ENCODE results near the gene POP4. TPM values are rescaled to one million over a fixed set of nuclear protein-coding genes. Genes with fewer than 3 reads are reported as not detected.
"Not testable (repeated sequence)": the region's sequence is repeated elsewhere in the genome, so short reads cannot be mapped to it uniquely, and the experiment has no call there.

Gene POP4
- total RNA-seq, 1 donor from 2014 or later: 37.7 TPM

- no peak for DNase-seq
These were observed 6.0 kb downstream of the POP4 start for GRCh38 chr19:29612121-29612520.

DNA sequence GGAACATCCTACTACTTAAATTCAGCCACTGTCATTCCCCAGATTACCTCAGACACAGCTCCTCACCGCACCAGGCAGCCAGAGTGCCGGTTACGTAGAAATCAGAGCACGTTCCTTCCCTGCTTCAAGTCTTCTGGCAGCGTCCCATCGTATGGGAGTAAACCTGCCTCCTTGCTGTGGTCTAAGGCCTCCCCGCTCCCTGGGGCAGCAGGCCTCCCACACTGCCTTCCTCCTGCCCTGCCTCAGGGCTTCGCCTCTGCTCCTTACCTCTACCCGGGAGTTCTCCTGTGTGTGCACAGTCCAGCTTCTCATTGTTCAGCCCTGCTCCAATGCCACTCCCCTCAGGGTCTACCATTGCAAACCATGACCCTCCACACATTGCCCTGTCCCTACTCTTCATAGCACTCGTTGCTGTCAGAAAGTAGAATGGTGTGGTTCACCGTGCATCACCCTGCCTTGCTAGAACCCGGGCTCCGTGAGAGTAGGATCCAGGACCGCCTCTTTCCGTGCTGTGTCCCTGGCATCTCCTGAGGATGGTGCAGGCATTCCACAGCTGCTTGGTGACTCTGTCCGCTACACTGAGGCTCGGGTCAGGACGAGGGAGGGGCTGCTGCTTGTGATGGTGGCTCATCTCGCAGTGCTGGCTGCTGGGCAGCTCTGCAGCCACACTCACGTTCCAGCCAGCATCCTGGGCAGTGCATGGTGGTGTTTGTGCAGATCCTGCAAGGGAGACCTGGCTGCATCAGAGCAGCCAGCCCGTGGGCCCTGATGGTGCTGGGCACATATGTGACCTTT lies 6.9 kb downstream of the POP4 start:
- no peak for DNase-seq

GRCh38 chr19:29614046-29614445 lies 8.0 kb downstream of the POP4 start:
- DNase-seq: no peak

GRCh38 chr19:29614780-29615179 lies 8.7 kb downstream of the POP4 start:
- DNase-seq: no peak

DNA sequence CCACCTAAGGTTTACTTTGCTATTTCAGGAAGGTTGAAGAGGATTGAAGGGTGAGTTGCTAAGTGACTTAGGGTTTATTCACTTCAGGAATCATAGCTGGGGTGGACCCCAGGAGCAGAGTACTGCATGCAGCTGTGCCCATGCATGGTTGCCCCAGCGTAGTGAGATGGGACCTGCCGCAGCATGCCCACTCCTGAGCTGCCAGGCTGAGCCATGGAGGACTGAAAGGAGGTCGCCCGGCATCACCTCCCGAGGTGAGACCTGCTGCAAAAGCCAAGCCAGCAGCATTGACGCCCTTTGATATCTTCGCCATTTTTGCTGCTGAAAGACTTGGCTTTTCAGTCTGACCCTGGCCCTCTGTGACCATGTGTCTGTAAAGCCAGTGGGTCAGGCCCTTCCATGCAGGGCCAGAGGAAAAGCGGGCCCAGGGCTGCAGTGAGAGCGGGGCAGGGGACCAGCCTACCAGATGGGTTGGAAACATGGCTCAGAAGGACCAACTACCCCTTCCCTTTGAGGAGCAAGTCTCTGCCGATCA lies 9.9 kb downstream of the POP4 start:
- no peak for DNase-seq

DNA sequence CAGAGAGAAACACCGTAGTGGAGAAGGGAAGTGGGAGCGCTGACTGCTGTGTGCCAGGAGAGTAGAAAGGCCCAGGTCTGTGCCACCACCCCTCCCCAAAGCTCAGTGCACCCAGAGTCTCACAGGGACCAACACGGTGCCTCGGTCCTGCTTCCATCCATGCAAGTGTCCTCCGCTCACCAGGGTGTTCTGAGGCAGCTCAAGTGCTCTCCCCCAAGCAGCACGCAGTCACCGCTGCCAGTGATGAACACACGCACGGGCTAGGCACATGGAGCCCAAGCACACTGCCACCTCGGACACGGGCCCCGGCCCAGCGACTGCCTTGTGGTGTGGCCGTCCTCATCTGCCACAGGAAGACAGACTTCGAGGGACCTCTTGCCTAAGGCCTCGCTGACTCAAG lies 10.5 kb downstream of the POP4 start:
- no peak for DNase-seq

DNA sequence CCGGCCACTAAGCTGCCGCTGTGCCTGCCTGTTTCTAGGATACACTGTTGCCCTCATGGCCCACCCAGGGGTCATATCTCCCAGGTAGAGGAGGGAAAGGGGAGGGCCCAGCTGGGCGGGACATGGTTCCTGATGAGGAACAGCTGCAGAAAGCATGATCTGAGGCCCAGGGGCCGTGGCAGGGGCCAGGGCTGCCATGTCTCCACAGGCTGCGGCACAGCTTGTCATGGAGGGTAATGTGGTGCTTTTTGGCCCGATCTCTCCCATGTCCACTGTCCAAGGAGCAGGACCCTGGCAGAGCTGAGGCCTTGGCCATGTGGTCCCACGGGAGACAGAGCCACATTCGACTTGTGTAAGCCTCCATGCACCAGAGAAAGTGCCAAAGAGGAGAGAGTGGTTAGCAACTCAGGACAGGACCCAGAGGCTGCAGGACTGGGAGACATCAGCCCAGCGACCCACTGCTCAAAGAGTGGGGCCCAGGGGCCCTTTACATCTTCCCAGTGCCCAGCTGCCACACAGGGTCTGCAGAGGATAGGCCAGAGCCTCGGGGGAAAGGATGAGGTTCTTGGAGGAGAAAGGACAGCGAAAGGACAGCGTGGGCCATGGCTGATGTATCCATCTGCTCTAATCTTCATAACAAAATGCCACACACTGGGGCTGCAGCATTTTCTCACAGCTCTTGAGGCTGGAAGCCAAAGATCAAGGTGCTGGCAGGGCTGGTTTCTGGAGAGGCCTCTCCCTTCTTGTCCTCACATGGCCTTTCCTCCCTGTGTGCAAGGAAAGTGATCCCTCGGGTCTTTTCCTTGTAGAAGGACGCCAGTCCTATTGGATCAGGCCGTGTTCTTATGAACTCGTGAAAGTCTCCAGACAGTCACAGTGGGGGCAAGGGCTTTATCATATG lies 11.5 kb downstream of the POP4 start:
- DNase-seq: no peak

DNA sequence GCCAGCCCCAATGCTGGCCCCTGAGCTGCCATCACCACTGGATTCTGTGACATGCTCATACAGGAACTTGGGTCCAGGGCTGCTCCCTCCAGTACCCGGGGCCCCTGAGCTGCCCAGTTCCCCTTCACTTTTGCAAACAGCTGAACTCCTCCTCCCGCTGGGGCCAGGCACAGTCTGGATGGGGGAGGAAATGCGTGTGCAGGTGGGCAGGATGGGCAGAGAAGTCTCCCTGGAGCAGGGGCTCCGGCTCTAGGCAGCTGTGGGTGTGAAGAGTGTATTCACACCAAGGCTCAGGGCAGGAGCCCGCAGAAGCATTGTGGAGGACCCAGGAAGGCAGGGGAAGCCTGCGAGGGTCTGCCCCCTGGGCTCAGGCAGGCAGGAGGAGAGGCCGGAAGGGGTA lies 12.4 kb downstream of the POP4 start:
- DNase-seq: no peak

DNA sequence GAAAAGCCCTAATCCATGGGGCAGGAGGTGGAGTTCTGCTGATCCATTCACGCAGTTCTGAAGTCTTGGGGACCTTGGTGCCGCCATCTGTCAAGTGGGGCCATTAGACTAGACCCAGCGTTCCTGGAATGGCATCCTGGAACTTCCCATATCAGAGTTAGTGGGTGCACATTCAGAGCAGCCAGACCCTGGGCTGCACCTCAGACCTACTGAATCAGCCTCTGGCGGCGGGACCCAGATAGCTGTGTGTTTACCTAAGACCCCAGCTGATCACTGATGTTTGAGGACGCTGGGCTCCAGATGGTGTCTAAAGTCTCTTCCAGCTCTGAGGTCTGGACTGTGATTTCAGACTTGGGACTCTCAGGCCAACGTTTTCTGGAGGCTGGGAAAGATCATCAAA lies 12.8 kb downstream of the POP4 start:
- DNase-seq: no peak

DNA sequence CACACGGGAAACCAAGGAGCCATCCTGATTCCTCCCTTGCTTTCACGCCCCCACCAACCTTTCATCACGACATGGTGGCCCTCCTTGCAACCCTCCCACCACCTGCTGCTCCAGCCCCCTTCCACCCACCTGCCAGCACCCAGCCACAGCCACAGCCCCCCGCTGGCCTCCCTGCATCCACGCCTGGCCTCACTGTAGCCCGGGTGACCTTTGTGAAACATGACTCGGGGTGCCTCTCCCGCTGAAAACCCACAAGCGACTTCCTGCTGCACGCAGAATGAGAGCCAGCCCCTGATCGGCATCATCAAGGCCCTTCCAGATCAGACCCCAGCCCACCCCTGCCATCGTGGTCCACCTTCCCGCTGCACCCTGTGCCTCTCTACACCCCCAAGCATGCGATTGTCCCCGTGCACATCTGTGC lies 14.9 kb downstream of the POP4 start:
- no peak for DNase-seq

GRCh38 chr19:29622166-29623070 lies 16.3 kb downstream of the POP4 start:
- no peak for DNase-seq

DNA sequence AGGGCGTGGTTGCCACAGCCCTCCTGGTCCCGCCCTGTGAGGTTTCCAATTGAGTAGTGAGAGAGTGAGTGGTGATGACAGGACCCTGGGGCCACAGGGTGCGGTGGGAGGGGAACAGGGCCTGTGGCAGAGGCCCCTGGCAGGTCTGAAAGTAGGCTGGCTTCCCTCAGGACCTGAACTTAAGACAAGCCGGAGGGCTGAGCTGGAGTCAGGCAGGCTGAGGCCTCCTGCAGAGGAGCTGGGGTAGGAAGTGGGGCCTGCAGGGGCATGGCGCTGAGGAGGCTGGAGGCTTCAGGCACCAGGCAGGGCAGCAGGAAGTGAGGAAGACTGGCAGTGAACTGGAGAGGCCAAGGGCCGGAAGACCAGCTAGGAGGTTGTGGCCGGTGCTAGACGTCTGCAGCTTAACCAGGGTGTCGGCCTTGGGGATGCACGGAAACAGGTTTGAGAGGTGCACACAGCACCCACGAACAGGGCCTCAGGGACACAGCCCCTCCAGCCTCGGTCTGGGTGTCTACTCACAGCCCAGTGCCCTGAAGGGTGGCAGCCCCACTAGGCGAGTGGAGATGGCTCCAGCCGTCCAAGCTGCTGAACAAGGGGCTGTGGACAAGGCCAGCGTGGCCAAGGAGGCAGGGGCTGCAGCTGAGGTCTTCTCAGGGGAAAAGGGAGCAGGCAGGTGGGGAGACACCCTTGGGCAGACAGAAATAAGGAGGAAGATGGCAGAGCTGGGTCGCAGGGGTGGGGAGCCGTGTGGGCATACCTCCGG lies 17.8 kb downstream of the POP4 start:
- DNase-seq: no peak

GRCh38 chr19:29624489-29625185 lies 18.6 kb downstream of the POP4 start:
- DNase-seq: no peak

DNA sequence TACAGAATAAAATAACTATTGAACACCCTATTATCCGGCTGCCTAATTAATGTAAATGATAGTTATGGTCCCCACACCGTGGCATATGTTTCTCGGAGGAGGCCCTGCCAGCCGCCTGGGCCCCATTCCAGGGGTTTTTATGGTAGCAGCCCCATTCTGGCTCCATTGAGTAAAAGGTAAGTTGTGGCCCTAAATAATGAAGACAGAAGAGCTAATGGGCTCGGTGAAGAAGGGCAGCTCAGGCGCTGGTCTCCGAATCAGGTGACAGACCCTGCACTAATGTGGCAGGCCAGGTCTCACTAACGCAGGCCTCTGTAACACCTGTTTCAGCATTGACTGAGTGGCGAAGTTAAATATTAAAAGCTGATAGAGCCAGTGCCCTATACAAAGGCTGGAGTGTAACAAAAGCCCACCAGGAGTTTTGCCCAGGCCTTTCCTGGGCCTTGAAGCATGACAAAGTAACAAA lies 19.1 kb downstream of the POP4 start:
- DNase-seq: no peak

DNA sequence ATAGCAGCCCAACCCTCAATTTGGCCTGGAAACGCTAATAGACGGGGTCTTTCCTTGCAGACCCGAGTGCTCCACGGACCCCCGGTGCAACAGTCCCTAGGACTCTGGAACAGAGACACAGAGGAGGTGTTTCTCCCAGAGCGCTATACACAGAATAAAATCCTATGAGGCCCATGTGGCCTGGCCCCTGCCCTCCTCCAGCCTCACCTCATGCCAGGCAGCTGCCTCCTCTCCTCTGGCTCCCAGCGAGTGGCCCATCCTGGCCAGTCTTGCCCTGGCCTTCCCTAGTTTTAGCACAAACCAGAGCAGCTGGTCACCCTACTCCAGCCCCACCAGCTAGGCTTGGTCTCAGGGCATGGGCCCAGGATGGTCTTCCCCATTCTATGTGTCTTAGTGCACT lies 20.3 kb downstream of the POP4 start:
- DNase-seq: no peak

DNA sequence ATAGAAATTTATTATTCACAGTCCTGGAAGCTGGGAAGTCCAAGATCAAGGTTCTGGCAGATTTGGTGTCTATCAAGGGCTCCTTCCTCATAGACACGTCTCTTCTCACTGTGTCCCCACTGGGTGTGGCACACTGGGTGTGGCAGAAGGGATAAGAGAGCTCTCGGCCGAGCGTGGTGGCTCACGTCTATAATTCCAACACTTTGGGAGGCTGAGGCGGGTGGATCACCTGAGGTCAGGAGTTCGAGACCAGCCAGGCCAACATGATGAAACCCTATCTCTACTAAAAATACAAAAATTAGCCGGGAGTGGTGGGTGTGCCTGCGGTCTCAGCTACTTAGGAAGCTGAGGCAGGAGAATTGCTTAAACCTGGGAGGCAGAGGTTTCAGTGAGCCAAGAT lies 20.7 kb downstream of the POP4 start:
- DNase-seq: not testable (repeated sequence)

DNA sequence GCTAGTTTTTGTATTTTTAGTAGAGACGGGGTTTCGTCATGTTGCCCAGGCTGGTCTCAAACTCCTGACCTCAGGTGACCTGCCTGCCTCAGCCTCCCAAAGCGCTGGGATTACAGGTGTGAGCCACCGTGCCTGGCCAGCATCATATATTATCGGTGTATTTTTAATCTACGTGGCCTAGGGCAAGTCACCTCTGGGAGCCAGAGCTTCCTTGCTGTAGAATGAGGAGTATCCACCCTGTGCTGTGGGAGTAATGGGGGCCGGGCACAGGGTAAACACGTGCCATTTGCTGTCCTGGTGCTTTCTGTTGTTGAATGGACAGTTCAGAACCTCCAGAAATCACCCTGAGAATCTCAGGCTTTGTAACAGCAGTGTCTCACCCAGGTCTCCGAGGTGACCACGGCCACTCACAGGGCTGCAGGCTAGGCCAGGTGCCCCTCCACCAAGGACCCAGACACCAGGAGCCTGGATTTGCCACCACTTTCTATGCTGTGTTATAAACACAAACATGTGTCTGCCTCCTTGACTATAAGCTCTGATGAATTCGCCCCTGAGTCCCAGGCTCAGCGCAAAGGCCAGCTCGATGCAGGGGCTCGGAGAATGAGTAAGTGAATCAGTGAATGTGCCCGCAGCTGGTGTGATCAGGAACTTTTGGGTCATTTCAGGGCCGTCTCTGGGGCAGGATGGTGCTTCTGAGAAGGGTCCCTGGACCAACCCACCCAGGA lies 22.7 kb downstream of the POP4 start:
- DNase-seq: no peak

- DNase-seq: no peak
These were observed 23.9 kb downstream of the POP4 start for GRCh38 chr19:29629836-29630534.

DNA sequence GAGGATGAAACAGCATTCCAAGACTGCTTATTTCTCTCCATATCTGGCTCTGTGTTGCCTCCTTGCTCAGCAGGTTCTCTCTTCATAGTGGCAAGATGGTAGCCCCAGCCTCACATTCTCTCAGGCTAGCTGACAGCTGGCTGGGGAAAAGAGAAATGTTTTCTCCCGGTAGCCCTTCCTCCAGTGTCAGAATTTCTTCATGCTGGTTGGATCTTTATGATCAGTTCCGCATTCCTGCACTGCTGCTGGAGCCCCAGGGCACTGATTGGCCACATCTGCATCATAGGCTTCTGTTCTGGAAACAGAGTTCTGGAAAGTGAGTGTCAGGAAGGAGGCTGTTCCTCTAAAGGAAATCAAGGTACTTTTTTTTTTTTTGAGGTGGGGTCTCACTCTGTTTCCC lies 24.6 kb downstream of the POP4 start:
- no peak for DNase-seq

Data from occipital lobe (tissue), 2 donors.